HepG2 (cell line): ENCODE results near the gene PRR30. TPM values are rescaled to one million over a fixed set of nuclear protein-coding genes. Genes with fewer than 3 reads are reported as not detected.

ENCODE experiments used
- ARID2 ChIP-seq: sonication (generic); formaldehyde crosslinking; IDR thresholded peaks from 2 replicates; pipeline ENCODE4 v1.8.1; 2022; ENCODE audit warnings: mild to moderate bottlenecking, missing genetic modification reagents, borderline replicate concordance
- ARNT2 ChIP-seq: sonication (generic); formaldehyde crosslinking; IDR thresholded peaks from 2 replicates; pipeline ENCODE4 v1.8.0; 2022; ENCODE audit warnings: mild to moderate bottlenecking, low read depth, missing genetic modification reagents, moderate library complexity
- CHD2 ChIP-seq: IDR thresholded peaks from 2 replicates; pipeline ENCODE4 v1.6.1; 2011; ENCODE audit warnings: low read depth, low read length, improper control_type of control experiment
- ELF1 ChIP-seq: sonication (generic); formaldehyde crosslinking; IDR thresholded peaks from 2 replicates; pipeline ENCODE4 v1.4.0; 2020; ENCODE audit warnings: missing genetic modification reagents
- GATA4 ChIP-seq: sonication (generic); IDR thresholded peaks from 2 replicates; pipeline ENCODE4 v1.6.1; 2016; ENCODE audit warnings: antibody characterized with exemption, low read depth, borderline replicate concordance
- GTF2F1 ChIP-seq: fragments of 150-350 bp; IDR thresholded peaks from 2 replicates; pipeline ENCODE4 v1.6.1; 2014; ENCODE audit warnings: low read length
- HCFC1 ChIP-seq: fragments of 150-350 bp; IDR thresholded peaks from 2 replicates; pipeline ENCODE4 v1.6.1; 2014; ENCODE audit warnings: low read depth, low read length
- KDM6A ChIP-seq: IDR thresholded peaks from 2 replicates; pipeline ENCODE4 v1.6.1; 2016; ENCODE audit warnings: low read depth
- KLF9 ChIP-seq: IDR thresholded peaks from 2 replicates; pipeline ENCODE4 v1.6.1; 2016; ENCODE audit warnings: low read depth
- MAFF ChIP-seq: IDR thresholded peaks from 2 replicates; pipeline ENCODE4 v1.6.1; 2011; ENCODE audit warnings: low read depth, low read length, improper control_type of control experiment
- MAZ ChIP-seq, 2 experiments: sonication (generic) in 1 of 2; formaldehyde crosslinking in 1 of 2; IDR thresholded peaks; 2 replicates each; pipeline versions ENCODE4 v1.5.0 to v1.6.1; 2012 to 2020; ENCODE audit warnings: low read depth in 2 of 2, mild to moderate bottlenecking in 2 of 2, borderline replicate concordance in 1 of 2, improper control_type of control experiment in 1 of 2, low read length in 1 of 2, missing genetic modification reagents in 1 of 2, moderate library complexity in 1 of 2
- MIER3 ChIP-seq: IDR thresholded peaks from 2 replicates; pipeline ENCODE4 v1.6.1; 2016; ENCODE audit warnings: missing compliant biosample characterization, borderline replicate concordance
- MTF2 ChIP-seq: sonication (generic); formaldehyde crosslinking; IDR thresholded peaks from 2 replicates; pipeline ENCODE4 v1.5.0; 2020; ENCODE audit warnings: missing genetic modification reagents, borderline replicate concordance
- RARA ChIP-seq: IDR thresholded peaks from 2 replicates; pipeline ENCODE4 v1.6.1; 2016; ENCODE audit warnings: missing genetic modification reagents, missing compliant biosample characterization
- RXRB ChIP-seq: IDR thresholded peaks from 2 replicates; pipeline ENCODE4 v1.6.1; 2016; ENCODE audit warnings: borderline replicate concordance, missing genetic modification reagents, missing compliant biosample characterization
- SMYD3 ChIP-seq: sonication (generic); formaldehyde crosslinking; IDR thresholded peaks from 2 replicates; pipeline ENCODE4 v1.8.1; 2023; ENCODE audit warnings: mild to moderate bottlenecking, missing genetic modification reagents
- SNAI1 ChIP-seq: sonication (generic); formaldehyde crosslinking; IDR thresholded peaks from 2 replicates; pipeline ENCODE4 v1.5.0; 2020; ENCODE audit warnings: mild to moderate bottlenecking, missing genetic modification reagents, borderline replicate concordance
- SRY ChIP-seq: sonication (generic); formaldehyde crosslinking; IDR thresholded peaks from 2 replicates; pipeline ENCODE4 v1.8.0; 2022; ENCODE audit warnings: mild to moderate bottlenecking, missing genetic modification reagents
- ZFP91 ChIP-seq: sonication (generic); formaldehyde crosslinking; IDR thresholded peaks from 2 replicates; pipeline ENCODE4 v1.9.0; 2022; ENCODE audit warnings: missing genetic modification reagents, mild to moderate bottlenecking, borderline replicate concordance
- ZNF18 ChIP-seq: sonication (generic); formaldehyde crosslinking; IDR thresholded peaks from 2 replicates; pipeline ENCODE4 v1.8.0; 2022; ENCODE audit warnings: mild to moderate bottlenecking, missing genetic modification reagents; ENCODE audit not compliant: insufficient replicate concordance
- ZNF446 ChIP-seq: sonication (generic); formaldehyde crosslinking; IDR thresholded peaks from 2 replicates; pipeline ENCODE4 v1.5.0; 2020; ENCODE audit warnings: mild to moderate bottlenecking, missing genetic modification reagents
- ZNF543 ChIP-seq: sonication (generic); formaldehyde crosslinking; IDR thresholded peaks from 2 replicates; pipeline ENCODE4 v1.4.0; 2020; ENCODE audit warnings: mild to moderate bottlenecking, missing genetic modification reagents
- ZNF629 ChIP-seq: sonication (generic); formaldehyde crosslinking; conservative IDR thresholded peaks from 2 replicates; pipeline ENCODE4 v1.5.0; 2020; ENCODE audit warnings: missing genetic modification reagents
- ZNF672 ChIP-seq: sonication (generic); formaldehyde crosslinking; IDR thresholded peaks from 2 replicates; pipeline ENCODE4 v1.8.1; 2022; ENCODE audit warnings: missing genetic modification reagents
- ZNF691 ChIP-seq: sonication (generic); formaldehyde crosslinking; IDR thresholded peaks from 2 replicates; pipeline ENCODE4 v1.4.0; 2020; ENCODE audit warnings: missing genetic modification reagents, low read depth, mild to moderate bottlenecking, borderline replicate concordance
- polyA plus RNA-seq, 8 experiments: library from polyadenylated mRNA; depleted of rRNA in 3 of 8; stranded (reverse) in 7 of 8; unstranded in 1 of 8; fragments of >200 nt; fragmentation: Illumina TruSeq in 4 of 8; extraction: Trizol in 4 of 8; gene quantifications; 2 replicates each; pipeline versions ENCODE4 v1.2.1 to v1.2.3, GENCODE V29; 2011 to 2016; ENCODE audit warnings: low read depth in 4 of 8, missing spikeins in 1 of 8, mixed read lengths in 1 of 8; ENCODE audit not compliant: insufficient read depth in 1 of 8
- total RNA-seq, 5 experiments: library from RNA; depleted of rRNA; stranded (reverse); fragments of >200 nt; fragmentation: Illumina TruSeq; extraction: Trizol; gene quantifications; 2 replicates each; pipeline ENCODE4 v1.2.3, GENCODE V29; 2016; ENCODE audit warnings: low read depth in 1 of 5

Gene PRR30
- total and polyA plus RNA-seq, 2 of the 13 experiments (the other 11 are each of a cell fraction or from before 2014, with no cell fraction given), result not detected

- peak; percentile 75 for TF ChIP-seq ZFP91 (CRISPR knock-in tag)
- peak; percentile 94 for TF ChIP-seq RXRB (CRISPR knock-in tag)
- TF ChIP-seq ZNF672 (CRISPR knock-in tag), result 0 out of 2 replicates have a peak, but pooled peaks have one; percentile 77
- TF ChIP-seq CHD2, result no peak
- TF ChIP-seq MAFF, result peak; percentile 57
- TF ChIP-seq HCFC1, result 0 out of 2 replicates have a peak, but pooled peaks have one; percentile 19
- peak; percentile 94 for TF ChIP-seq ZNF18 (CRISPR knock-in tag)
- TF ChIP-seq KLF9 (CRISPR knock-in tag), result peak; percentile 54; the same call in 1 of the 2 replicates
- TF ChIP-seq ZNF446 (CRISPR knock-in tag), result no peak
- TF ChIP-seq ARID2, result no peak
- TF ChIP-seq ZNF691 (CRISPR knock-in tag), result 0 out of 2 replicates have a peak, but pooled peaks have one; percentile 16
- peak; percentile 97 for TF ChIP-seq RARA (CRISPR knock-in tag)
- TF ChIP-seq GATA4, result peak; percentile 95; the same call in 1 of the 2 replicates
- TF ChIP-seq ZNF543, result peak; percentile 38; the same call in 1 of the 2 replicates
- TF ChIP-seq MAZ (IDR thresholded peaks at IDR 0.05; ENCODE audit: borderline replicate concordance, low read depth, low read length), result no peak
- TF ChIP-seq MAZ (CRISPR knock-in tag; IDR thresholded peaks at IDR 0.05; ENCODE audit: low read depth), result peak; percentile 74
- peak; percentile 50 for TF ChIP-seq SRY (CRISPR knock-in tag)
- no peak for TF ChIP-seq SNAI1 (CRISPR knock-in tag)
- peak; percentile 54; the same call in 1 of the 2 replicates for TF ChIP-seq ELF1 (CRISPR knock-in tag)
- peak; percentile 94 for TF ChIP-seq KDM6A (CRISPR knock-in tag)
- no peak for TF ChIP-seq GTF2F1
- TF ChIP-seq MTF2 (CRISPR knock-in tag), result peak; percentile 36; the same call in 1 of the 2 replicates
- TF ChIP-seq MIER3 (CRISPR knock-in tag), result peak; percentile 72; the same call in 1 of the 2 replicates
- TF ChIP-seq ZNF629 (CRISPR knock-in tag), result peak; percentile 46; the same call in 1 of the 2 replicates
- TF ChIP-seq SMYD3 (CRISPR knock-in tag), result 0 out of 2 replicates have a peak, but pooled peaks have one; percentile 92
- TF ChIP-seq ARNT2 (CRISPR knock-in tag), result peak; percentile 67; the same call in 1 of the 2 replicates
These were observed 38.5 kb upstream of the PRR30 start (continued) for GRCh38 chr2:27177441-27178351.
